Measurements from ENCODE around the gene VIP.

The VIP gene

GRCh38 chr6:152705327-152705726 lies 45.3 kb upstream of the VIP start:
- H3F3A ChIP-seq (ENCODE audit: control insufficient read depth, insufficient read depth): no peaks in the 10 kb centered on the region
- H3K36me3 ChIP-seq (ENCODE audit: control insufficient read depth, low read length): no peaks in the 10 kb centered on the region
- no peaks in the 10 kb centered on the region for H3K9me3 ChIP-seq (ENCODE audit: control insufficient read depth, insufficient read depth, low read length)
- H3K27me3 ChIP-seq (ENCODE audit: control insufficient read depth, low read length): peaks cover 16% of the 10 kb centered on the region
- no peaks in the 10 kb centered on the region for H3K4me1 ChIP-seq (ENCODE audit: control insufficient read depth, low read length)
- TF ChIP-seq EZH2phosphoT487 (IDR thresholded peaks at IDR 0.05; ENCODE audit: borderline replicate concordance, low read length) (no peak), CTCF (IDR thresholded peaks at IDR 0.05; ENCODE audit: low read depth, low read length, poor library complexity, severe bottlenecking) (no peak)
- no peak overlapping the region for H3K4me3 ChIP-seq (ENCODE audit: low read length)
- H3K4me2 ChIP-seq (ENCODE audit: low read length): no peak overlapping the region
- no peaks in the 10 kb centered on the region for H3K9me2 ChIP-seq (replicated peaks; ENCODE audit: control insufficient read depth, low read length)
- no peaks in the 10 kb centered on the region for H4K20me1 ChIP-seq (ENCODE audit: control insufficient read depth, insufficient read depth, low read depth, low read length)
- no peaks in the 10 kb centered on the region for H3K79me2 ChIP-seq (ENCODE audit: control insufficient read depth, low read length)
- H3K27ac ChIP-seq (ENCODE audit: low read depth, low read length): no peak overlapping the region

GRCh38 chr6:152716322-152716721 lies 34.3 kb upstream of the VIP start:
- Histone ChIP-seq H3K9me3 (ENCODE audit: control insufficient read depth, insufficient read depth, low read length) (no peaks in the 10 kb centered on the region), H3K36me3 (ENCODE audit: control insufficient read depth, low read length) (no peaks in the 10 kb centered on the region), H4K20me1 (ENCODE audit: control insufficient read depth, insufficient read depth, low read depth, low read length) (no peaks in the 10 kb centered on the region), H3K27ac (ENCODE audit: low read depth, low read length) (no peak overlapping the region), H3K4me3 (ENCODE audit: low read length) (no peak overlapping the region), H3K9me2 (replicated peaks; ENCODE audit: control insufficient read depth, low read length) (no peaks in the 10 kb centered on the region), H3K79me2 (ENCODE audit: control insufficient read depth, low read length) (no peaks in the 10 kb centered on the region), H3K4me2 (ENCODE audit: low read length) (no peak overlapping the region), H3K4me1 (ENCODE audit: control insufficient read depth, low read length) (no peaks in the 10 kb centered on the region), H3K27me3 (ENCODE audit: control insufficient read depth, low read length) (no peaks in the 10 kb centered on the region), H3F3A (ENCODE audit: control insufficient read depth, insufficient read depth) (no peaks in the 10 kb centered on the region)
- TF ChIP-seq EZH2phosphoT487 (IDR thresholded peaks at IDR 0.05; ENCODE audit: borderline replicate concordance, low read length): no peak
- no peak for TF ChIP-seq CTCF (IDR thresholded peaks at IDR 0.05; ENCODE audit: low read depth, low read length, poor library complexity, severe bottlenecking)

GRCh38 chr6:152720974-152721373 lies 29.6 kb upstream of the VIP start:
- Histone ChIP-seq H3K4me3 (ENCODE audit: low read length) (no peak overlapping the region), H3K9me3 (ENCODE audit: control insufficient read depth, insufficient read depth, low read length) (no peaks in the 10 kb centered on the region), H3K27ac (ENCODE audit: low read depth, low read length) (no peak overlapping the region), H4K20me1 (ENCODE audit: control insufficient read depth, insufficient read depth, low read depth, low read length) (no peaks in the 10 kb centered on the region), H3K4me1 (ENCODE audit: control insufficient read depth, low read length) (no peaks in the 10 kb centered on the region), H3K4me2 (ENCODE audit: low read length) (no peak overlapping the region), H3K9me2 (replicated peaks; ENCODE audit: control insufficient read depth, low read length) (no peaks in the 10 kb centered on the region), H3K36me3 (ENCODE audit: control insufficient read depth, low read length) (no peaks in the 10 kb centered on the region), H3K27me3 (ENCODE audit: control insufficient read depth, low read length) (no peaks in the 10 kb centered on the region), H3K79me2 (ENCODE audit: control insufficient read depth, low read length) (no peaks in the 10 kb centered on the region), H3F3A (ENCODE audit: control insufficient read depth, insufficient read depth) (no peaks in the 10 kb centered on the region)
- TF ChIP-seq EZH2phosphoT487 (IDR thresholded peaks at IDR 0.05; ENCODE audit: borderline replicate concordance, low read length) (no peak), CTCF (IDR thresholded peaks at IDR 0.05; ENCODE audit: low read depth, low read length, poor library complexity, severe bottlenecking) (no peak)

- H3K9me3 ChIP-seq (ENCODE audit: control insufficient read depth, insufficient read depth, low read length): no peaks in the 10 kb centered on the region
- H3K4me2 ChIP-seq (ENCODE audit: low read length): no peak overlapping the region
- no peaks in the 10 kb centered on the region for H3K79me2 ChIP-seq (ENCODE audit: control insufficient read depth, low read length)
- H3F3A ChIP-seq (ENCODE audit: control insufficient read depth, insufficient read depth): no peaks in the 10 kb centered on the region
- H3K27me3 ChIP-seq (ENCODE audit: control insufficient read depth, low read length): no peaks in the 10 kb centered on the region
- H3K27ac ChIP-seq (ENCODE audit: low read depth, low read length): no peak overlapping the region
- no peaks in the 10 kb centered on the region for H3K9me2 ChIP-seq (replicated peaks; ENCODE audit: control insufficient read depth, low read length)
- no peaks in the 10 kb centered on the region for H3K36me3 ChIP-seq (ENCODE audit: control insufficient read depth, low read length)
- H3K4me3 ChIP-seq (ENCODE audit: low read length): no peak overlapping the region
- H3K4me1 ChIP-seq (ENCODE audit: control insufficient read depth, low read length): no peaks in the 10 kb centered on the region
- no peaks in the 10 kb centered on the region for H4K20me1 ChIP-seq (ENCODE audit: control insufficient read depth, insufficient read depth, low read depth, low read length)
- TF ChIP-seq CTCF (IDR thresholded peaks at IDR 0.05; ENCODE audit: low read depth, low read length, poor library complexity, severe bottlenecking) (no peak), EZH2phosphoT487 (IDR thresholded peaks at IDR 0.05; ENCODE audit: borderline replicate concordance, low read length) (no peak)
Observed at GRCh38 chr6:152721956-152722355, 28.6 kb upstream of the VIP start.

Data from DOHH2 (cell line).